Smooth muscle cell (in vitro differentiated cells): ENCODE data around the gene TSC22D3. TPM values are rescaled to one million over a fixed set of nuclear protein-coding genes. Genes with fewer than 3 reads are reported as not detected.

Experiments used
- DNase-seq: peaks from one replicate; lab custom pipeline; 2025; ENCODE audit not compliant: unreplicated experiment; lab: John Stamatoyannopoulos, UW
- H2AFZ ChIP-seq: fragments of 200-600 bp; sonication (generic); 2 replicates; pipeline ENCODE4 v1.6.0; 2016; ENCODE audit warnings: antibody characterized with exemption, low read depth, mild to moderate bottlenecking
- H3F3A ChIP-seq: fragments of 200-600 bp; sonication (generic); 2 replicates; pipeline ENCODE4 v1.6.0; 2017; ENCODE audit warnings: antibody characterized with exemption, low read depth
- H3K27ac ChIP-seq: fragments of 200-600 bp; sonication (generic); 2 replicates; pipeline ENCODE4 v1.5.1; 2016; ENCODE audit warnings: low read depth, mild to moderate bottlenecking
- H3K27me3 ChIP-seq: fragments of 200-600 bp; sonication (generic); 2 replicates; pipeline ENCODE4 v1.6.1; 2016; ENCODE audit warnings: low read depth, mild to moderate bottlenecking
- H3K36me3 ChIP-seq: fragments of 200-600 bp; sonication (generic); 2 replicates; pipeline ENCODE4 v1.5.1; 2016; ENCODE audit warnings: low read depth
- H3K4me1 ChIP-seq: fragments of 200-600 bp; sonication (generic); 2 replicates; pipeline ENCODE4 v1.5.1; 2016; ENCODE audit warnings: low read depth
- H3K4me2 ChIP-seq: fragments of 200-600 bp; sonication (generic); 2 replicates; pipeline ENCODE4 v1.6.0; 2016; ENCODE audit warnings: mild to moderate bottlenecking
- H3K4me3 ChIP-seq: fragments of 200-600 bp; sonication (generic); 2 replicates; pipeline ENCODE4 v1.5.1; 2016; ENCODE audit warnings: mild to moderate bottlenecking
- H3K79me2 ChIP-seq: fragments of 200-600 bp; sonication (generic); 2 replicates; pipeline ENCODE4 v1.6.0; 2016; ENCODE audit warnings: low read depth, mild to moderate bottlenecking
- H3K9ac ChIP-seq: fragments of 200-600 bp; sonication (generic); 2 replicates; pipeline ENCODE4 v1.6.0; 2016; ENCODE audit warnings: low read depth
- H3K9me3 ChIP-seq: fragments of 200-600 bp; sonication (generic); replicated peaks from 2 replicates; pipeline ENCODE4 v1.5.1; 2016; ENCODE audit warnings: low read depth
- H4K20me1 ChIP-seq: fragments of 200-600 bp; sonication (generic); 2 replicates; pipeline ENCODE4 v1.6.0; 2016; ENCODE audit warnings: low read depth
- CTCF ChIP-seq: fragments of 200-600 bp; sonication (generic); IDR thresholded peaks from 2 replicates; pipeline ENCODE4 v1.5.1; 2017; ENCODE audit warnings: borderline replicate concordance, mild to moderate bottlenecking, antibody characterized with exemption; ENCODE audit not compliant: insufficient read depth, poor library complexity, severe bottlenecking
- WGBS: methylation state at CpG from one replicate; pipeline ENCODE4 v1.1.7; 2016; ENCODE audit warnings: low lambda C conversion rate; 5-methylcytosine and 5-hydroxymethylcytosine counted together
- polyA plus RNA-seq: library from polyadenylated mRNA; unstranded; fragments of >200 nt; fragmentation: Nextera tagmentation; extraction: Ambion mirVana; gene quantifications from 2 replicates; pipeline ENCODE4 v1.2.1, GENCODE V29; 2016
- total RNA-seq: library from RNA; depleted of rRNA; stranded (reverse); fragments of >200 nt; gene quantifications from 2 replicates; pipeline ENCODE4 v1.2.3, GENCODE V29; 2014

Gene TSC22D3
- total and polyA plus RNA-seq, 2 experiments from 2014 or later = 144 to 271 TPM

GRCh38 chrX:107776649-107777535 lies 1.3 kb upstream of the TSC22D3 start:
- H3K4me2 ChIP-seq = peak overlapping the region; percentile 96
- peak; percentile 81 for TF ChIP-seq CTCF
- peaks cover 38% of the 10 kb centered on the region for H3K27me3 ChIP-seq
- peak overlapping the region; percentile 98 for H2AFZ ChIP-seq
- no peaks in the 10 kb centered on the region for H4K20me1 ChIP-seq
- peak overlapping the region; percentile 64 for H3K4me3 ChIP-seq
- H3F3A ChIP-seq = no peaks in the 10 kb centered on the region
- 6% methylated on average over 20 of the region's 20 CpGs for WGBS
- H3K4me1 ChIP-seq = peaks cover 16% of the 10 kb centered on the region
- no peaks in the 10 kb centered on the region for H3K36me3 ChIP-seq
- peak; percentile 57 for DNase-seq
- no peak overlapping the region for H3K9ac ChIP-seq
- H3K27ac ChIP-seq = no peak overlapping the region
- no peaks in the 10 kb centered on the region for H3K9me3 ChIP-seq
- no peaks in the 10 kb centered on the region for H3K79me2 ChIP-seq

- H3K27me3 ChIP-seq = peaks cover 43% of the 10 kb centered on the region
- no peak for DNase-seq
- WGBS = 11% methylated on average over 33 of the region's 40 CpGs
- peak overlapping the region; percentile 96 for H3K4me2 ChIP-seq
- H3K36me3 ChIP-seq = no peaks in the 10 kb centered on the region
- H3K9ac ChIP-seq = no peak overlapping the region
- H3F3A ChIP-seq = no peaks in the 10 kb centered on the region
- peak overlapping the region; percentile 98 for H2AFZ ChIP-seq
- peak overlapping the region; percentile 64 for H3K4me3 ChIP-seq
- no peaks in the 10 kb centered on the region for H3K79me2 ChIP-seq
- no peak overlapping the region for H3K27ac ChIP-seq
- H4K20me1 ChIP-seq = no peaks in the 10 kb centered on the region
- TF ChIP-seq CTCF = no peak
- peaks cover 16% of the 10 kb centered on the region for H3K4me1 ChIP-seq
- H3K9me3 ChIP-seq = no peaks in the 10 kb centered on the region
These were observed 420 bp downstream of the TSC22D3 start for GRCh38 chrX:107775000-107775733.

GRCh38 chrX:107773906-107774435 lies 1.6 kb downstream of the TSC22D3 start:
- Histone ChIP-seq H3K79me2 (no peaks in the 10 kb centered on the region), H3F3A (no peaks in the 10 kb centered on the region), H3K36me3 (no peaks in the 10 kb centered on the region), H4K20me1 (no peaks in the 10 kb centered on the region), H3K4me3 (peak overlapping the region; percentile 64), H3K4me2 (no peak overlapping the region), H3K4me1 (peaks cover 16% of the 10 kb centered on the region), H2AFZ (no peak overlapping the region), H3K27ac (no peak overlapping the region), H3K9me3 (no peaks in the 10 kb centered on the region), H3K9ac (no peak overlapping the region), H3K27me3 (peaks cover 43% of the 10 kb centered on the region)
- DNase-seq = no peak
- no peak for TF ChIP-seq CTCF
- 77% methylated on average over 9 of the region's 9 CpGs for WGBS
